ENCODE results near the gene TCF3.

TCF3 gene

GRCh38 chr19:1560286-1560882, 92.0 kb downstream of the TCF3 start:
- Histone ChIP-seq H4K20me1 (ENCODE audit: insufficient read depth) (no peaks in the 10 kb centered on the region), H2AFZ (ENCODE audit: low read depth) (no peak overlapping the region), H3K79me2 (ENCODE audit: insufficient read depth, low read depth) (no peaks in the 10 kb centered on the region), H3K9ac (no peak overlapping the region), H3K4me2 (no peak overlapping the region), H3K4me3 (IDR thresholded peaks at IDR 0.05; ENCODE audit: insufficient read depth, low read depth, low read length) (no peak overlapping the region), H3K36me3 (ENCODE audit: insufficient read depth) (no peaks in the 10 kb centered on the region), H3K27ac (no peak overlapping the region), H3K4me1 (ENCODE audit: low read depth, poor library complexity, severe bottlenecking) (no peaks in the 10 kb centered on the region), H3K27me3 (ENCODE audit: insufficient read depth, low read depth) (no peaks in the 10 kb centered on the region)
- TF ChIP-seq CTCF (conservative IDR thresholded peaks at IDR 0.05; ENCODE audit: low read depth, low read length), result no peak
